HepG2 (cell line): Measurements from ENCODE around the gene NUAK2. TPM values are rescaled to one million over a fixed set of nuclear protein-coding genes. Genes with fewer than 3 reads are reported as not detected.

Experiments used
- ETS1 ChIP-seq: sonication (generic); formaldehyde crosslinking; IDR thresholded peaks from 2 replicates; pipeline ENCODE4 v1.4.0; 2020; ENCODE audit warnings: missing genetic modification reagents
- HOXA3 ChIP-seq: sonication (generic); formaldehyde crosslinking; IDR thresholded peaks from 2 replicates; pipeline ENCODE4 v1.5.0; 2020; ENCODE audit warnings: missing genetic modification reagents
- REPIN1 ChIP-seq: sonication (generic); formaldehyde crosslinking; IDR thresholded peaks from 2 replicates; pipeline ENCODE4 v1.8.0; 2022; ENCODE audit warnings: missing genetic modification reagents, low read depth, mild to moderate bottlenecking, borderline replicate concordance
- RXRB ChIP-seq: IDR thresholded peaks from 2 replicates; pipeline ENCODE4 v1.6.1; 2016; ENCODE audit warnings: borderline replicate concordance, missing genetic modification reagents, missing compliant biosample characterization
- SNAPC4 ChIP-seq: sonication (generic); formaldehyde crosslinking; IDR thresholded peaks from 2 replicates; pipeline ENCODE4 v1.4.0; 2020; ENCODE audit warnings: mild to moderate bottlenecking, missing genetic modification reagents
- polyA plus RNA-seq, 8 experiments: library from polyadenylated mRNA; depleted of rRNA in 3 of 8; stranded (reverse) in 7 of 8; unstranded in 1 of 8; fragments of >200 nt; fragmentation: Illumina TruSeq in 4 of 8; extraction: Trizol in 4 of 8; gene quantifications; 2 replicates each; pipeline versions ENCODE4 v1.2.1 to v1.2.3, GENCODE V29; 2011 to 2016; ENCODE audit warnings: low read depth in 4 of 8, missing spikeins in 1 of 8, mixed read lengths in 1 of 8; ENCODE audit not compliant: insufficient read depth in 1 of 8
- total RNA-seq, 5 experiments: library from RNA; depleted of rRNA; stranded (reverse); fragments of >200 nt; fragmentation: Illumina TruSeq; extraction: Trizol; gene quantifications; 2 replicates each; pipeline ENCODE4 v1.2.3, GENCODE V29; 2016; ENCODE audit warnings: low read depth in 1 of 5

NUAK2 gene
- total and polyA plus RNA-seq, 2 of the 13 experiments (the other 11 are each of a cell fraction or from before 2014, with no cell fraction given) = 0.75 to 1.1 TPM

DNA sequence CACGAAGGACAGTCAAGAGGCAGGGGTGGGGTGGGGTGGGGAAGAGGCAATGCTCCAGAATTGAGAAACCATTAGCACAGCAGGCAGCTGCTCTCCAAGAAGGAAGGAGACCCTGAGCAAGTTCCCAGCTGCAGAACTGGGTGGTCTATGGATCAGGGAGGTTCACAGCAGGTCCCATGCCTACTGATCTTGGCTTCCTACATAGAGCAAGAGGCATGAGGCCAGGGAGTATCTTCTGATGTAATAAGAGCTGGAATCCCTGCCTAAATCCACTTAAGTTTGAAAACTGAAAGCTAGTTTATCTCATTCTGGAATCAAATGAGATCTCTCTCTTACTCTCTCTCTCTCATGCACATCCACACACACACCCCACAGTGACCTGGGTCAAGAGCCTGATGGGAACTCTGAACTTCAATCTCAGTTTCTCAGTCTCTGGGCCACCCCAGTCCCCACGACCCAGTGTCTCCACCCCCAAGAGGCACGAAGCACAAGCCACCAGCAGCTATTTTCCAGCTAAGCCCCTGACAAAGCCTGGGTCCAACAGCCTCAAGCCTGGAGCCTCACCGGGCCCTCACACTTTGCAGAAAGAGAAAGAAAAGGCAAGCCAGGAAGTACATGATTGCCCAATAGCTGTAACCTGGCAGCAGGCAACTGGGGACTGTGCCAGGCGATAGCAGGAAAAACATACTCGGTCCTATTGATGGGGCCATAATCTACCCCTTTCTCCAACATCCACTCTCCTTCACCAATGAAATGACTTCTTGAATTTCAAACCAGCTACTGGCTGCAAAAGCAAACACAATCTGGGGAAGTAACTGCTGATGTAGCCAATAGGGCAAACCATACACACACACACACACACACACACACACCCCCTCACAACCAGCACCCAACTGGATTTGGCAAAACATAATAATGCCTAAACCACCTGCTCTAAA, 2.2 kb downstream of the NUAK2 start (continued):
- no peak for TF ChIP-seq SNAPC4 (CRISPR knock-in tag)
- TF ChIP-seq RXRB (CRISPR knock-in tag) = peak; percentile 46; the same call in 1 of the 2 replicates
- TF ChIP-seq REPIN1 (CRISPR knock-in tag) = no peak
- 0 out of 2 replicates have a peak, but pooled peaks have one; percentile 15 for TF ChIP-seq HOXA3 (CRISPR knock-in tag)
- TF ChIP-seq ETS1 (CRISPR knock-in tag) = no peak
